ENCODE results near the gene B4GALT1.

DNA sequence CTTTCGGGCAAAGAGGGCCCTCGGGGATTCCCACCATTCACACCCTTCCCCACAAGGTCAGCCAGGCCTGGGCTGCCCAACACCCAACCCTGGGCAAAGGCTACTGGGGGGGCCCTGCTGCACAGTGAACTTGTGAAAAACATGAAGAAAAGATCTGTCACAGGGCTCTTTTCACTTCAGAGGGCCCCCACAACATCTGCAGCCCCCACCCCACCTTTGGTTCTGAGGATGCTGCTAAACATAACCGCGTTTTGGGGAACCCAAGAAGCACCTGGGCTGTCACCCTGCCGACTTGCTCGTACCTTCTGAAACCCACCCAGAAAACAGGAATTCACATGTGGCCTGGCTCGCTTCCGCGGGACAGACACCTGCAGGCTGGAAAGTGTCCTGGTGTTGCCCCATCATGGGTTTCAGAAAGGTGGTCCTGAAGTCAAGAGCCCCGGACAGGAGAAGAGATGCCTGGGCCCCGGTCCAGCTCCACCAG is 29.3 kb downstream of the B4GALT1 start:
- no peak for TF ChIP-seq POLR2A (IDR thresholded peaks at IDR 0.05; ENCODE audit: low read depth, low read length)
- no peak for TF ChIP-seq POLR2AphosphoS5 (IDR thresholded peaks at IDR 0.05; ENCODE audit: low read depth, low read length)

Measured in GM12892 (cell line).